CD4-positive, alpha-beta T cell treated with Interleukin-21 for 1 hour (primary cell): ENCODE measurements around the gene GOLGA6L24.
"Not testable (repeated sequence)": the region's sequence is repeated elsewhere in the genome, so short reads cannot be mapped to it uniquely, and the experiment has no call there.

ENCODE experiments used
- DNase-seq: peaks from one replicate; pipeline ENCODE4 v3.0.0-alpha.2; 2020

The GOLGA6L24 gene

GRCh38 chr15:28357984-28358383, at the start of gene GOLGA6L24:
Gene GOLGA6L24 (minus strand): TSS chr15:28358084. CDS start chr15:28358023, 61 bp downstream.
- not testable (repeated sequence) for DNase-seq

- not testable (repeated sequence) for DNase-seq
These were observed 45.0 kb upstream of the GOLGA6L24 start for GRCh38 chr15:28402774-28403435.

GRCh38 chr15:28396022-28396421, 38.1 kb upstream of the GOLGA6L24 start:
- DNase-seq, result not testable (repeated sequence)

GRCh38 chr15:28380053-28380452, 22.2 kb upstream of the GOLGA6L24 start:
- not testable (repeated sequence) for DNase-seq

GRCh38 chr15:28378364-28378763, 20.5 kb upstream of the GOLGA6L24 start, which contains the start of gene GOLGA8F:
Gene GOLGA8F (plus strand): TSS chr15:28378664. CDS start chr15:28378762, 98 bp downstream.
- DNase-seq, result not testable (repeated sequence)

DNA sequence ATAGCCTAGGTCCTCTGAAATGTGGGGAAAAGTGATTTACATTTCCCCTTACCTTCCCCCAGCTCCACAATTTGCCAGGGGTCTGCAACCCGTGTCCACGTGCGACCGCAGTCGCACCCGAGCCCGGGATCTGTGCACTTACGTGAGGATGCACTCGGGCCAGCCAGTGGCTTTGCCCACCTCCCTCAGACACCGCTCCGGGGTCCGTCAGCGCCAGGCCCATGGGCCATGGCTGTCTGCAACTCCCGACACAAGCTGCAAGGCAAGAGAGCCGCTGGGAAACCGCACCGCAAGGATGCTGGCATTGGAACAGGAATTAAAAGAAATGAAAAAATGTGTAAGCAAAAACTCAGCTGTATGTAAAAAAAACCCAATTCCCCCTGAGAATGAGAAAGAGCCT, 7.6 kb upstream of the GOLGA6L24 start:
- DNase-seq, result not testable (repeated sequence)

- DNase-seq, result not testable (repeated sequence)
These were observed 35.7 kb downstream of the GOLGA6L24 start, which contains the start of gene HERC2 for GRCh38 chr15:28322129-28322588. Gene HERC2 (minus strand): TSS chr15:28322179. CDS start chr15:28321433, 746 bp downstream.

DNA sequence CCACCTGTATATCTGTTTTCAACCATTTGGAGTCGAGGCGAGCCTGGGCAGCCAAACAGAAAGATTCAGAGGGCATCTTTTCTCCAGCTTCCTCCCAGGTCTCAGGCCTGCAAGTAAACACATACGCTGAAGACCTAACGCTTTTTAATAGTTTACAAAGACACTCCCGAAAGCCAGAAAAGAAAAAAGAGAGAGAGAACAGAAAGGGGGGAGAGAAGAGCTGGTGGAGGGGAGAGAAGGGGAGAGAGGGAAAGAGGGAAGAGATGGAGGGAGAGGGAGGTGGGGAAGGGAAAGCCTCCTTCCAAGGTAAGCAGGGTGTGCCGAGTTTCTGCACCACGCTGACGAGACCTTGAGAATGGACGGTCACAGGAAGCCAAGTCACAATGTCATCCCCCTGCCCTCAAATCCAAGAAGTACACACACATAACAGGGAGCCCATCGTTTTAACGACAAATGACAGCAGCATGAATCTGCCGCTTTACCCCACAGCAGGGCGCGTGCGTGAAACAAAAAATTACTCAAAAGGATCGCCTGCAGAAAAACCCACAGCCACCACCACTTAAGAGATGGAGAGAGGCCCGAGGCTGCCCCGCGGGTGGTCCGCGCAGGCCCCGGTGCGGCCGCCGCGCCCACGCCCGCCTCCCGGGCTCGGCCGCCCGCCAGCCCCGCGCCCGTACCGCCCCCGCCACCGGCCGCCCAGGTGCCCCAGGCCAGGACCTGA, 36.4 kb downstream of the GOLGA6L24 start:
- DNase-seq, result not testable (repeated sequence)

DNA sequence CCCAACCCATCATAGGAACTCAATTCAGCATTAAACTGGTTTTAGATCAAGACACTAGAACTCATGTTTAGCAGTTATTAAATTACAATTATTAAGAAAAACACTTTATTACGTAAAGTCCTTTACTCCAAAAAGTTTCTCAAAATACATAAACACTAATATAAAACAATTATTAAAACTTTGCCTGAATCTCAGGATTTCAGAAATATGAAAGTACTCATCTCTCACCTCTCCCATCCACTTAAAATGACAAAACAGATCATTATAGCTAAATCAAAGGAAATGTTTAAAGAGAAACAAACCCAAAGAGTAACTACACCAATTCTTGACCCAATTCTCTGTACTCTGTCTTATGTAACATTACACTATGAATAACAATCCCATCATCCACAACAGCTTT, 38.2 kb downstream of the GOLGA6L24 start:
- not testable (repeated sequence) for DNase-seq

GRCh38 chr15:28318828-28319227, 39.1 kb downstream of the GOLGA6L24 start:
- DNase-seq, result not testable (repeated sequence)

DNA sequence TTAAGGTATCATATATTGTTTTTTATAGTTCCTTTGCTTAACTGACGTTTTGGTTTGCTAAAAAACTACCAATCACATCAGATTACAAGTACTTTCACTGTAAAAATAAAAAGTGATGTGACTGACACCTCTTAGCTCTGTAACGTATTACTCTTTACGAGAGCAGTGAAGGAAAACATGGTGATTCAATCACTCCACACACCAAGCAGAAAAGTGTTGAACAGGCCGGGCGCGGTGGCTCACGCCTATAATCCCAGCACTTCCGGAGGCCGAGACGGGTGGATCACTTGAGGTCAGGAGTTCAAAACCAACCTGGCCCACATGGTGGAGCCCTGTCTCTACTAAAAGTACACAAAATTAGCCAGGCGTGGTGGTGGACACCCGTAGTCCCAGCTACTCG, 39.8 kb downstream of the GOLGA6L24 start:
- DNase-seq, result not testable (repeated sequence)

DNA sequence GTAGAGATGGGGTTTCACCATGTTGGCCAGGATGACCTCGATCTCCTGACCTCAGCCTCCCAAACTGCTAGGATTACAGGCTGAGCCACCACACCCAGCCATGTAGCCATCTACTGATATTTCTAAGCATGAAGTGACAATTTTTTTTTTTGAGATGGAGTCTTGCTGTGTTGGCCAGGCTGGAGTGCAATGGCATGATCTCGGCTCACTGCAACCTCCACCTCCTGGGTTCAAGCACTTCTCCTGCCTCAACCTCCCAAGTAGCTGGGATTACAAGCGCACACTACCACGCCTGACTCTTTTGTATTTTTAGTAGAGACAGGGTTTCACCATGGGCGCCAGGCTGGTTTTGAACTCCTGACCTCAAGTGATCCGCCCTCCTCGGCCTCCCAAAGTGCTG, 40.9 kb downstream of the GOLGA6L24 start:
- DNase-seq, result not testable (repeated sequence)

- DNase-seq, result not testable (repeated sequence)
These were observed 47.4 kb downstream of the GOLGA6L24 start for GRCh38 chr15:28310454-28310853.

DNA sequence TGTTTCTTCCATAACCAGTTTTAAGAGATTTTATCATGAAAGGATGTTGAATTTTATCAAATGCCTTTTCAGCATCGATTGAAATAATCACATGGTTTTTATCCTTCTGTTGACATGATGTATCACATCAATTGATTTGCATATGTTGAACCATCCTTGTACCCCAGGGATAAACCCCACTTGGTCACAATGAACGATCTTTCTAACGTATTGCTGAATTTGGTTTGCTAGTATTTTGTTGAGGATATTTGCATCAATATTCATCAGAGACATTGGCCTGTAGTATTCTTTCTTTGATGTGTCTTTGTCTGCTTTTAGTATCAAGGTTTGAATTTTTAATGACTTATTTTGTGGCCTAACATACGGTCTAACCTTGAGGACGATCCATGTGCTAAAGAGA, 49.2 kb downstream of the GOLGA6L24 start:
- not testable (repeated sequence) for DNase-seq
